22Rv1 (cell line): ENCODE measurements around the gene GTF2IRD1.

Experiments used
- CTCF ChIP-seq: fragments of 450-650 bp; IDR thresholded peaks from 2 replicates; pipeline ENCODE4 v1.5.1; 2017; ENCODE audit warnings: mild to moderate bottlenecking
- ZFX ChIP-seq: fragments of 450-650 bp; IDR thresholded peaks from 2 replicates; pipeline ENCODE4 v1.6.1; 2017; ENCODE audit warnings: antibody characterized with exemption, borderline replicate concordance

GRCh38 chr7:74481458-74482196, 27.9 kb downstream of the GTF2IRD1 start:
- TF ChIP-seq CTCF (no peak), ZFX (no peak)
